ENCODE measurements around the gene ADAMTS7.
"Not testable (repeated sequence)": the region's sequence is repeated elsewhere in the genome, so short reads cannot be mapped to it uniquely, and the experiment has no call there.

The ADAMTS7 gene

DNA sequence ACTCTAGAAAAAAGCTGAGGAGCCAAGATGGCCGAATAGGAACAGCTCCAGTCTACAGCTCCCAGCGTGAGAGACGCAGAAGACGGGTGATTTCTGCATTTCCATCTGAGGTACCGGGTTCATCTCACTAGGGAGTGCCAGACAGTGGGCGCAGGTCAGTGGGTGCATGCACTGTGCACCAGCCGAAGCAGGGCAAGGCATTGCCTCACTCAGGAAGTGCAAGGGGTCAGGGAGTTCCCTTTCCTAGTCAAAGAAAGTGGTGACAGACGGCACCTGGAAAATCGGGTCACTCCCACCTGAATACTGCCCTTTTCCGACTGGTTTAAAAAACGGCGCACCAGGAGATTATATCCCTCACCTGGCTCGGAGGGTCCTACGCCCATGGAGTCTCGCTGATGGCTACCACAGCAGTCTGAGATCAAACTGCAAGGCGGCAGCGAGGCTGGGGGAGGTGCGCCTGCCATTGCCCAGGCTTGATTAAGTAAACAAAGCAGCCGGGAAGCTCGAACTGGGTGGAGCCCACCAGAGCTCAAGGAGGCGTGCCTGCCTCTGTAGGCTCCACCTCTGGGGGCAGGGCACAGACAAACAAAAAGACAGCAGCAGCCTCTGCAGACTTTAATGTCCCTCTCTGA lies 91.3 kb downstream of the ADAMTS7 start:
- H3K4me3 ChIP-seq (ENCODE audit: low read depth in 1 of 2, low read length in 2 of 2); H3K27me3 ChIP-seq (ENCODE audit: control insufficient read depth in 1 of 2, insufficient read depth in 2 of 2, low read length in 2 of 2); H3K36me3 ChIP-seq (ENCODE audit: insufficient read depth, low read length); H3K9ac ChIP-seq (ENCODE audit: low read length); H3K27ac ChIP-seq (ENCODE audit: low read depth, low read length); H3K4me1 ChIP-seq (ENCODE audit: insufficient read depth, low read length); H3K9me3 ChIP-seq (ENCODE audit: low read length): not testable (repeated sequence)

- H3K9me3 ChIP-seq (ENCODE audit: low read length): no peaks in the 10 kb centered on the region
- no peaks in the 10 kb centered on the region for H3K27me3 ChIP-seq (ENCODE audit: control insufficient read depth in 1 of 2, insufficient read depth in 2 of 2, low read length in 2 of 2)
- no peak overlapping the region for H3K27ac ChIP-seq (ENCODE audit: low read depth, low read length)
- H3K36me3 ChIP-seq (ENCODE audit: insufficient read depth, low read length): no peaks in the 10 kb centered on the region
- H3K9ac ChIP-seq (ENCODE audit: low read length): no peak overlapping the region
- no peak overlapping the region for H3K4me3 ChIP-seq (ENCODE audit: low read depth in 1 of 2, low read length in 2 of 2)
- peaks cover 4% of the 10 kb centered on the region for H3K4me1 ChIP-seq (ENCODE audit: insufficient read depth, low read length)
These were observed 92.4 kb downstream of the ADAMTS7 start for GRCh38 chr15:78718837-78719236.

GRCh38 chr15:78717956-78718656 lies 93.2 kb downstream of the ADAMTS7 start:
- Histone ChIP-seq H3K36me3 (ENCODE audit: insufficient read depth, low read length) (no peaks in the 10 kb centered on the region), H3K27ac (ENCODE audit: low read depth, low read length) (no peak overlapping the region), H3K4me3 (ENCODE audit: low read depth in 1 of 2, low read length in 2 of 2) (no peak overlapping the region), H3K4me1 (ENCODE audit: insufficient read depth, low read length) (peaks cover 4% of the 10 kb centered on the region), H3K9me3 (ENCODE audit: low read length) (no peaks in the 10 kb centered on the region), H3K27me3 (ENCODE audit: control insufficient read depth in 1 of 2, insufficient read depth in 2 of 2, low read length in 2 of 2) (no peaks in the 10 kb centered on the region), H3K9ac (ENCODE audit: low read length) (no peak overlapping the region)

GRCh38 chr15:78716651-78717050 lies 94.6 kb downstream of the ADAMTS7 start:
- Histone ChIP-seq H3K4me3 (ENCODE audit: low read depth in 1 of 2, low read length in 2 of 2) (no peak overlapping the region), H3K27me3 (ENCODE audit: control insufficient read depth in 1 of 2, insufficient read depth in 2 of 2, low read length in 2 of 2) (no peaks in the 10 kb centered on the region), H3K36me3 (ENCODE audit: insufficient read depth, low read length) (no peaks in the 10 kb centered on the region), H3K9me3 (ENCODE audit: low read length) (no peaks in the 10 kb centered on the region), H3K4me1 (ENCODE audit: insufficient read depth, low read length) (peaks cover 4% of the 10 kb centered on the region), H3K9ac (ENCODE audit: low read length) (no peak overlapping the region), H3K27ac (ENCODE audit: low read depth, low read length) (no peak overlapping the region)

DNA sequence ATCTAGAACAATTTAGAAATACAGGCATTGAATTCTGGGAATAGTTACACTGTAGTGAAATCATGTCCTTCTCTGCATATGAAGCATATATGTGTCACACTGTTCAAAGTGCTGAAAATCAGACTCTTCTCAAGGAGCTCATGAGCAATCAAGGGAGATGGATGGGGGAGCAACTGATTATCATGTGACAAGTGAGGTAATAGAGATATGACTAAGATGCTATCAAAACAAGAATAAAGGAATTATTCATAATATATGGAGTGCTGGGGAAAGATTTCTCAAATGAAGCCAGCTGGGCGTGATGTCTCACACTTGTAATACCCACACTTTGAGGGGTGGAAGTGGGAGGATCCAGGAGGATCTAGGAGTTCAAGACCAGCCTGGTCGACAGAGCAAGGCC lies 95.3 kb downstream of the ADAMTS7 start:
- peaks cover 4% of the 10 kb centered on the region for H3K4me1 ChIP-seq (ENCODE audit: insufficient read depth, low read length)

GRCh38 chr15:78715434-78715833 lies 95.8 kb downstream of the ADAMTS7 start:
- Histone ChIP-seq H3K27ac (ENCODE audit: low read depth, low read length) (no peak overlapping the region), H3K27me3 (ENCODE audit: control insufficient read depth in 1 of 2, insufficient read depth in 2 of 2, low read length in 2 of 2) (no peaks in the 10 kb centered on the region), H3K9me3 (ENCODE audit: low read length) (no peaks in the 10 kb centered on the region), H3K4me1 (ENCODE audit: insufficient read depth, low read length) (peaks cover 4% of the 10 kb centered on the region), H3K9ac (ENCODE audit: low read length) (no peak overlapping the region), H3K36me3 (ENCODE audit: insufficient read depth, low read length) (no peaks in the 10 kb centered on the region), H3K4me3 (ENCODE audit: low read depth in 1 of 2, low read length in 2 of 2) (no peak overlapping the region)

More for the DNA sequence above, 95.3 kb downstream of the ADAMTS7 start:
- no peaks in the 10 kb centered on the region for H3K36me3 ChIP-seq (ENCODE audit: insufficient read depth, low read length)
- H3K9ac ChIP-seq (ENCODE audit: low read length): no peak overlapping the region
- H3K27me3 ChIP-seq (ENCODE audit: control insufficient read depth in 1 of 2, insufficient read depth in 2 of 2, low read length in 2 of 2): no peaks in the 10 kb centered on the region
- no peak overlapping the region for H3K27ac ChIP-seq (ENCODE audit: low read depth, low read length)
- H3K9me3 ChIP-seq (ENCODE audit: low read length): no peaks in the 10 kb centered on the region
- no peak overlapping the region for H3K4me3 ChIP-seq (ENCODE audit: low read depth in 1 of 2, low read length in 2 of 2)

GRCh38 chr15:78714890-78715289 lies 96.4 kb downstream of the ADAMTS7 start:
- Histone ChIP-seq H3K4me3 (ENCODE audit: low read depth in 1 of 2, low read length in 2 of 2) (no peak overlapping the region), H3K9ac (ENCODE audit: low read length) (no peak overlapping the region), H3K27ac (ENCODE audit: low read depth, low read length) (no peak overlapping the region), H3K27me3 (ENCODE audit: control insufficient read depth in 1 of 2, insufficient read depth in 2 of 2, low read length in 2 of 2) (no peaks in the 10 kb centered on the region), H3K9me3 (ENCODE audit: low read length) (no peaks in the 10 kb centered on the region), H3K4me1 (ENCODE audit: insufficient read depth, low read length) (peaks cover 4% of the 10 kb centered on the region), H3K36me3 (ENCODE audit: insufficient read depth, low read length) (no peaks in the 10 kb centered on the region)

DNA sequence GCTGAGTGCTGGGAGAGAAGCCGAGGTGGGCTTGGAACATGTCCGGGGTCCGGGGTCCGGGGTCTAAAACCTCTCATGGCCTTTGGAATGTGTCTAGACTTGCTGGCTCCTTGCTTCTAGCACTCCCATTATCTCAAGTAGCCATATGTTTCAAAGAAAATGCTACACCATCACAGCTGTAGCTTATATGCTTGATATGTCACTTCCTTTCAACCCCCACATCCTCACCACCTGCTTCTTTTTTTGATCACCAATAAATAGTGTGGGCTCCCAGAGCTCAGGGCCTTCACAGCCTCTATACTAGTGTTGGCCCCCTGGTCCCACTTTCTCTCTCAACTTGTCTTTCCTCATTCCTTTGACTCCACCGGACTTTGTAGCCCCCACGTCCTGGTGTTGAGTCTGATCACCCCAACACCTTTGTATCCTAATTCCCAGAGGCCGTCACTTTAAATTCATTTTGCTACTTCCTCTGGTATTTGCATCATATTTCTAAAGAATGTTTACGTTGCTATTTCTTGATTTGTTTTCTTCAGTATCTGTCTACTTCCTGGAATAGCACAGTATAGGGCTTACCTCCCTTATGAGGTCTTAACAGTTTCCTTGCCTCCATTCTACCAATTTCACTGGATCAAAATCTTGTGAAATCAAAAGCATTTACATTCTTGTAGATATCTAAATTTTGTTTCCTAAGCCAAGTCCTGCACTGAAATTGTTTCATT lies 98.3 kb downstream of the ADAMTS7 start:
- Histone ChIP-seq H3K4me3 (ENCODE audit: low read depth in 1 of 2, low read length in 2 of 2) (no peak overlapping the region), H3K9ac (ENCODE audit: low read length) (no peak overlapping the region), H3K27me3 (ENCODE audit: control insufficient read depth in 1 of 2, insufficient read depth in 2 of 2, low read length in 2 of 2) (no peaks in the 10 kb centered on the region), H3K4me1 (ENCODE audit: insufficient read depth, low read length) (no peaks in the 10 kb centered on the region), H3K27ac (ENCODE audit: low read depth, low read length) (no peak overlapping the region), H3K36me3 (ENCODE audit: insufficient read depth, low read length) (no peaks in the 10 kb centered on the region), H3K9me3 (ENCODE audit: low read length) (no peaks in the 10 kb centered on the region)

DNA sequence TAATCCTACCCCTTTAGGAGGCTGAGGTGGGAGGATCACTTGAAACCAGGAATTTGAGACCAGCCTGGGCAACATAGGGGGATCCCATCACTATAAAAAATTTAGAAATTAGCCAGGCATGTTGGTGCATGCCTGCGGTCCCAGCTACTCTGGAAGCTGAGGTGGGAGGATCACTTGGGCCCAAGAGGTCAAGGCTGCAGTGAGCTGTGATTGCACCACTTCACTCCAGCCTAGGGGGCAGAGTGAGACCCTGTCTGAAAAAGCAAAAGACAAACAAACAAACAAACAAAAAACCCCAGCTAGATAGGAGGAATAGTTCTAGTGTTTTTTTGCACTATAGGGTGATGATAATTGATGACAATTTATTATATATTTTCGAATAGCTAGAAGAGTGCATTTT lies 99.6 kb downstream of the ADAMTS7 start:
- Histone ChIP-seq H3K4me1 (ENCODE audit: insufficient read depth, low read length) (no peaks in the 10 kb centered on the region), H3K27ac (ENCODE audit: low read depth, low read length) (no peak overlapping the region), H3K36me3 (ENCODE audit: insufficient read depth, low read length) (no peaks in the 10 kb centered on the region), H3K27me3 (ENCODE audit: control insufficient read depth in 1 of 2, insufficient read depth in 2 of 2, low read length in 2 of 2) (no peaks in the 10 kb centered on the region), H3K4me3 (ENCODE audit: low read depth in 1 of 2, low read length in 2 of 2) (no peak overlapping the region), H3K9me3 (ENCODE audit: low read length) (no peaks in the 10 kb centered on the region), H3K9ac (ENCODE audit: low read length) (no peak overlapping the region)

DNA sequence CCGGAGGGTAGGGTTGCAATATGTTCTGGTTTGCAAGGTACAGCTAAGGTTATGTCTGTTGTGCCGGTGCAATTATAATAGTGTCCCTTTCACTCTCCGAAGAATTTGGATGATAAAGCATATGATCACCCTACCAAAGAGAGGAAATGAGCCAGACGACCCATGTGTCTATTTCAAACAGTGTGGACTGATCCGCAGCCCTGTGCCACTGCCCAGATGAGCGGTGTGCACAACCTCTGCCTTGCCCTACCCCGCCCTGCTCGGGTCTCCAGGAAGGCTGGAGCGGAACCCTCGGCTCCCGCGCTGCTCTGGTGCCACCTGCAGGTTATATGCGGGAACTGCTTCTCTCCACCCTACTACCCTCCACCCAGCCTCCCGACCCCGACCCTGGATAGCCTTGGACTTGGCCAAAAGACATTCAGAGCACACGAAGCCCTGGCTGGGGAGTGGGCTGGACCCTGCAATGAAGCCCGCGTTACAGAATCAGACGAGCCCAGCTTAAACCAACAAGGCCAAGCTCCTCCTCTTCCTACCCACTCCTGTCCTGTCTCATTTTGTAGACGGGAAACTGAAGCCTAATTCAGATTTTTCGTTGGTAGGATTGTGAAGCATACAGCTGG lies 101.9 kb downstream of the ADAMTS7 start:
- Histone ChIP-seq H3K9ac (ENCODE audit: low read length) (no peak overlapping the region), H3K9me3 (ENCODE audit: low read length) (no peaks in the 10 kb centered on the region), H3K4me3 (ENCODE audit: low read depth in 1 of 2, low read length in 2 of 2) (peak overlapping the region in 1 of 2 donors; percentile 23)

More for the DNA sequence above, 101.9 kb downstream of the ADAMTS7 start:
- H3K36me3 ChIP-seq (ENCODE audit: insufficient read depth, low read length): no peaks in the 10 kb centered on the region
- no peaks in the 10 kb centered on the region for H3K27me3 ChIP-seq (ENCODE audit: control insufficient read depth in 1 of 2, insufficient read depth in 2 of 2, low read length in 2 of 2)
- no peak overlapping the region for H3K27ac ChIP-seq (ENCODE audit: low read depth, low read length)
- no peaks in the 10 kb centered on the region for H3K4me1 ChIP-seq (ENCODE audit: insufficient read depth, low read length)
